ENCODE results near the gene TMEM266. TPM values are rescaled to one million over a fixed set of nuclear protein-coding genes. Genes with fewer than 3 reads are reported as not detected.

Gene TMEM266
- total and polyA plus RNA-seq, 10 donors, result 0.61 to 1.8 (median 1.4) TPM

DNA sequence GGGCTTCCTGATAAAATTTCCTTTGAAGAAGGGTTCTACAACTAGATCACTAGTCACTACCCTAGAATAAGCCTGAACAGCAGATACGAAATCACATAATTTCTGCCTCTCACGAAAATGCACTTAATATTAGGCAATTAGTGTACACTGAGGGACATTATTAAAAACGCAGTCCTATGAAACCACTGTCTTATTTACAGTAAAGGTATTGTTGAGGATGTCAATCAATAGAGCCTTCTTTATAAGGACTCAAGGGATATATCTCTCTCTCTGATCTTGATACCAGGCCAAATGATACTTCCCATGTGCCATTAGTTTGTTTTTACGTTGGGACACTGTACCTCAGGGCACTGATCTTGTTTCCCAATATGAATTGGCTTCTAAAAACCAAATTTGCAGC is 191.9 kb downstream of the TMEM266 start:
- H3K27me3 ChIP-seq (replicated peaks in 1 of 7), result no peaks in the 10 kb centered on the region
- H3K4me1 ChIP-seq, result no peaks in the 10 kb centered on the region
- H3K4me3 ChIP-seq, result no peak overlapping the region
- no peak overlapping the region for H3K27ac ChIP-seq
- peaks cover 0 to 44% (median 0%) of the 10 kb centered on the region in 6 donors for H3K36me3 ChIP-seq
- TF ChIP-seq POLR2AphosphoS5 (IDR thresholded peaks at IDR 0.05), result no peak
- TF ChIP-seq POLR2A (IDR thresholded peaks at IDR 0.05), result no peak
- TF ChIP-seq, protein P1, sequence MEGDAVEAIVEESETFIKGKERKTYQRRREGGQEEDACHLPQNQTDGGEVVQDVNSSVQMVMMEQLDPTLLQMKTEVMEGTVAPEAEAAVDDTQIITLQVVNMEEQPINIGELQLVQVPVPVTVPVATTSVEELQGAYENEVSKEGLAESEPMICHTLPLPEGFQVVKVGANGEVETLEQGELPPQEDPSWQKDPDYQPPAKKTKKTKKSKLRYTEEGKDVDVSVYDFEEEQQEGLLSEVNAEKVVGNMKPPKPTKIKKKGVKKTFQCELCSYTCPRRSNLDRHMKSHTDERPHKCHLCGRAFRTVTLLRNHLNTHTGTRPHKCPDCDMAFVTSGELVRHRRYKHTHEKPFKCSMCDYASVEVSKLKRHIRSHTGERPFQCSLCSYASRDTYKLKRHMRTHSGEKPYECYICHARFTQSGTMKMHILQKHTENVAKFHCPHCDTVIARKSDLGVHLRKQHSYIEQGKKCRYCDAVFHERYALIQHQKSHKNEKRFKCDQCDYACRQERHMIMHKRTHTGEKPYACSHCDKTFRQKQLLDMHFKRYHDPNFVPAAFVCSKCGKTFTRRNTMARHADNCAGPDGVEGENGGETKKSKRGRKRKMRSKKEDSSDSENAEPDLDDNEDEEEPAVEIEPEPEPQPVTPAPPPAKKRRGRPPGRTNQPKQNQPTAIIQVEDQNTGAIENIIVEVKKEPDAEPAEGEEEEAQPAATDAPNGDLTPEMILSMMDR (IDR thresholded peaks at IDR 0.05 in 8 of 11, conservative IDR thresholded peaks at IDR 0.05 in 3 of 11), result no peak
- H3K9me3 ChIP-seq, result no peaks in the 10 kb centered on the region
- WGBS, 5 donors, result 94 to 98% (median 96%) methylated on average over 4 of the region's 4 CpGs
- intact Hi-C loops (cut with DNase I; ENCODE audit: low total_unique reads), result no loop called here
- DNase-seq, result no peak

DNA sequence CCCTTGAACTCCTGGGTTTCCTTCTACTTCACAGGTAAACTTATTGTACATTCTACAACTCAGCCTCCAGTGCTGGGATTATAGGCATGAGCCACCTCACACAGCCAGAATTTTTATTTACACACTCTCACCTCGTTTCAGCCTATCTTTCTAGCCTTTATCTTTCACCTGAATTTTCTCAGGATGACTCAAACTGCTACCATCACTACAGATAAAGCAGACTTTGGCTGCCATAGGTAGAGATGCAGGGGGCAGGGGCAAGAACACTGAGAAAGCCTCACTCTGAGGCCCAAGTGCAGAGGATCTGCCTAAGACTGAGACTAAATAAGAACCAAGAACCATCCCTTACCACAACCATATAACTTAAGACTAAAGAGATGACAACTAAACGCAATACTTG is 192.5 kb downstream of the TMEM266 start:
- no peak overlapping the region for H3K4me3 ChIP-seq
- DNase-seq, result no peak
- peaks cover 0 to 49% (median 0%) of the 10 kb centered on the region in 6 donors for H3K36me3 ChIP-seq
- no peaks in the 10 kb centered on the region for H3K27me3 ChIP-seq (replicated peaks in 1 of 7)
- 79 to 92% (median 86%) methylated on average over 2 of the region's 2 CpGs for WGBS, 5 donors
- intact Hi-C loops (cut with DNase I; ENCODE audit: low total_unique reads), result no loop called here
- no peaks in the 10 kb centered on the region for H3K9me3 ChIP-seq
- no peak overlapping the region for H3K27ac ChIP-seq
- TF ChIP-seq POLR2A (IDR thresholded peaks at IDR 0.05) (no peak), POLR2AphosphoS5 (IDR thresholded peaks at IDR 0.05) (no peak)
- TF ChIP-seq, protein P1 (IDR thresholded peaks at IDR 0.05 in 8 of 11, conservative IDR thresholded peaks at IDR 0.05 in 3 of 11), result no peak
- no peaks in the 10 kb centered on the region for H3K4me1 ChIP-seq

DNA sequence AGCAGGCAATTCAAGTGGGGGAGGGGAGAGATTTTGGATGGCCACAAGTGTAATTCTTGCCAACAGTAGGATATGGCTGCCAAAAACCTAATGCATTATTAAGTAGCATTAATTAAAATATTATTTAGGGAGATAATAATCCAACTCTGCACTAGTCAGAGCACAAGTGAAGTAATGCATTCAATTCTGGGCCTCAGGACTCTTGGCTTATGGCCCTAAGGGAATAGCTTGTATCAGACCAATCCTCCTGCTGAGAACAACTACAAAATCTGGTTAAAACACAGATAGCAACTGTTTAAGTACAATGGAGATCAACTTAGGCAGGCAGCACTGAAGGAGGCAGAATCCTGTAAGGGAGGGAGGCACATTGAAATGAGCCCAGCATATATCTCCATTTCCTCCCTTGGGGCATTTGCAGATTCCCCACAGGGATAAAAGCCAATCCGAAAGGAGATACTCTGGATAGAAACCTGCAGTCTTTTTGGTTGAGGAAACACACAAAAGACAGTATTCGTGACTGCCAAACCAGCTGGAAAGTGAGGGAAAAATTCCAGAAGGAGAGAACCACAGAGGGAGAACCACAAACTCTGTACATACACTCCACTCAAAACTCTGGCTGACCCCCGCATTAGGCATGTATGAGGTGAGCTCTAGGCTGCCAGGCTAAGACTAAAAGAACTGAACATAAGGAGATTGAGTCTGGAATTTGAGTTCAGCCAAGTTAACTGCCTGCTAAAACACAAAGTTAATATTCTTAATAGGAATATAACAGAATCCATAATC is 194.1 kb downstream of the TMEM266 start:
- H3K9me3 ChIP-seq, result peaks cover 0 to 11% (median 0%) of the 10 kb centered on the region in 8 donors
- intact Hi-C loops (cut with DNase I; ENCODE audit: low total_unique reads), result no loop called here
- H3K4me3 ChIP-seq, result no peak overlapping the region
- TF ChIP-seq POLR2A (IDR thresholded peaks at IDR 0.05), result no peak
- no peak for TF ChIP-seq POLR2AphosphoS5 (IDR thresholded peaks at IDR 0.05)
- TF ChIP-seq, protein P1 (IDR thresholded peaks at IDR 0.05 in 8 of 11, conservative IDR thresholded peaks at IDR 0.05 in 3 of 11), result no peak
- DNase-seq, result no peak
- H3K27ac ChIP-seq, result no peak overlapping the region
- H3K36me3 ChIP-seq, result peaks cover 0 to 53% (median 7%) of the 10 kb centered on the region in 6 donors
- no peaks in the 10 kb centered on the region for H3K4me1 ChIP-seq
- 90 to 96% (median 94%) methylated on average over 3 of the region's 3 CpGs for WGBS, 5 donors
- H3K27me3 ChIP-seq (replicated peaks in 1 of 7), result no peaks in the 10 kb centered on the region

Other genes with a start within 250 kb of the TMEM266 start
- gene UBE2Q2, start 216.5 kb upstream of the TMEM266 start, total RNA-seq, result 10 to 100 TPM; 22.9 to 38.0 (median 31.2) TPM
- gene UBE2Q2, start 216.5 kb upstream of the TMEM266 start, polyA plus RNA-seq, result 10 to 100 TPM; 25.5 to 31.8 (median 26.4) TPM
- 10 to 100 TPM; 14.6 to 24.9 (median 22.0) TPM for gene FBXO22, start 156.1 kb upstream of the TMEM266 start, total RNA-seq
- gene FBXO22, start 156.1 kb upstream of the TMEM266 start, polyA plus RNA-seq, result 10 to 100 TPM in 1 of 3 donors, 1 to 10 TPM in 2; 4.9 to 10.2 (median 7.4) TPM
- under 1 TPM in 2 of 7 donors, not detected in 5; 0.50 to 0.76 TPM for gene NRG4, start 47.6 kb upstream of the TMEM266 start, total RNA-seq
- gene NRG4, start 47.6 kb upstream of the TMEM266 start, polyA plus RNA-seq, result under 1 TPM; 0.09 to 0.42 (median 0.12) TPM

Data from spleen (tissue), 11 donors.